OCI-LY1 (cell line): Measurements from ENCODE around the gene PPP2R1B.

Experiments
- H2AFZ ChIP-seq: fragments of 200-600 bp; sonication (generic), shearing (Covaris generic); 2 replicates; pipeline ENCODE4 v1.6.0; 2014; ENCODE audit warnings: antibody characterized with exemption, mild to moderate bottlenecking, low read length
- H3F3A ChIP-seq: fragments of 200-600 bp; sonication (generic), shearing (Covaris generic); 2 replicates; pipeline ENCODE4 v1.6.0; 2014; ENCODE audit warnings: mild to moderate bottlenecking, antibody characterized with exemption, low read length, moderate library complexity; ENCODE audit not compliant: insufficient read depth
- H3K27ac ChIP-seq: fragments of 200-600 bp; sonication (generic); 2 replicates; pipeline ENCODE4 v1.5.1; 2014; ENCODE audit warnings: low read length, mixed run types, mild to moderate bottlenecking, low read depth; ENCODE audit not compliant: poor library complexity, severe bottlenecking
- H3K27me3 ChIP-seq: fragments of 200-600 bp; sonication (generic); 2 replicates; pipeline ENCODE4 v1.6.0; 2014; ENCODE audit warnings: antibody characterized with exemption, mild to moderate bottlenecking, low read length, moderate library complexity; ENCODE audit not compliant: insufficient read depth
- H3K36me3 ChIP-seq: fragments of 200-600 bp; sonication (generic); 2 replicates; pipeline ENCODE4 v1.6.1; 2014; ENCODE audit warnings: mild to moderate bottlenecking, antibody characterized with exemption, low read length, moderate library complexity, mixed read lengths; ENCODE audit not compliant: insufficient read depth
- H3K4me1 ChIP-seq: fragments of 200-600 bp; sonication (generic); 2 replicates; pipeline ENCODE4 v1.5.1; 2014; ENCODE audit warnings: mild to moderate bottlenecking, low read length, moderate library complexity; ENCODE audit not compliant: insufficient read depth, severe bottlenecking
- H3K4me2 ChIP-seq: fragments of 200-600 bp; sonication (generic), shearing (Covaris generic); 2 replicates; pipeline ENCODE4 v1.6.1; 2014; ENCODE audit warnings: low read length
- H3K4me3 ChIP-seq: fragments of 200-600 bp; sonication (generic); 2 replicates; pipeline ENCODE4 v1.5.1; 2014; ENCODE audit warnings: low read length, low read depth, mild to moderate bottlenecking, mixed read lengths; ENCODE audit not compliant: poor library complexity, severe bottlenecking
- H3K79me2 ChIP-seq: fragments of 200-600 bp; shearing (Covaris generic); 2 replicates; pipeline ENCODE4 v1.6.1; 2016; ENCODE audit warnings: mixed run types, low read length, mixed read lengths; ENCODE audit not compliant: insufficient read depth
- H3K9ac ChIP-seq: fragments of 200-600 bp; sonication (generic), shearing (Covaris generic); 2 replicates; pipeline ENCODE4 v1.6.1; 2014; ENCODE audit warnings: mild to moderate bottlenecking, low read length, mixed read lengths
- H3K9me2 ChIP-seq: fragments of 200-600 bp; sonication (generic), shearing (Covaris generic); 2 replicates; pipeline ENCODE4 v1.6.1; 2014; ENCODE audit warnings: low read depth, mild to moderate bottlenecking, low read length, mixed read lengths
- H3K9me3 ChIP-seq: fragments of 200-600 bp; shearing (Covaris generic); 2 replicates; pipeline ENCODE4 v1.6.1; 2014; ENCODE audit warnings: low read length, mixed read lengths
- H4K20me1 ChIP-seq: fragments of 200-600 bp; sonication (generic), shearing (Covaris generic); 2 replicates; pipeline ENCODE4 v1.6.0; 2016; ENCODE audit warnings: mild to moderate bottlenecking, low read length; ENCODE audit not compliant: insufficient read depth
- EZH2 ChIP-seq: fragments of 200-600 bp; sonication (generic), shearing (Covaris generic); IDR thresholded peaks from 2 replicates; pipeline ENCODE4 v1.8.0; 2017; ENCODE audit warnings: borderline replicate concordance, mixed run types, mild to moderate bottlenecking, antibody characterized with exemption, low read length, moderate library complexity, mixed read lengths
- TF ChIP-seq, protein P1 (sequence below): fragments of 200-600 bp; sonication (generic), shearing (Covaris generic); IDR thresholded peaks from 2 replicates; pipeline ENCODE4 v1.5.1; 2017; ENCODE audit warnings: mild to moderate bottlenecking, antibody characterized with exemption, low read length, moderate library complexity, mixed read lengths

The PPP2R1B gene

GRCh38 chr11:111688013-111688412 is 78.2 kb downstream of the PPP2R1B start:
- Histone ChIP-seq H3K4me3 (no peak overlapping the region), H3K9me3 (no peaks in the 10 kb centered on the region), H4K20me1 (no peaks in the 10 kb centered on the region), H3K9me2 (no peaks in the 10 kb centered on the region), H3K4me2 (no peak overlapping the region), H3K79me2 (no peaks in the 10 kb centered on the region), H3K27me3 (no peaks in the 10 kb centered on the region), H3F3A (no peaks in the 10 kb centered on the region), H3K9ac (no peak overlapping the region), H3K4me1 (no peaks in the 10 kb centered on the region), H3K36me3 (peaks cover 26% of the 10 kb centered on the region; the same call in 1 of the 2 replicates), H3K27ac (no peak overlapping the region), H2AFZ (no peak overlapping the region)
- TF ChIP-seq, protein P1, sequence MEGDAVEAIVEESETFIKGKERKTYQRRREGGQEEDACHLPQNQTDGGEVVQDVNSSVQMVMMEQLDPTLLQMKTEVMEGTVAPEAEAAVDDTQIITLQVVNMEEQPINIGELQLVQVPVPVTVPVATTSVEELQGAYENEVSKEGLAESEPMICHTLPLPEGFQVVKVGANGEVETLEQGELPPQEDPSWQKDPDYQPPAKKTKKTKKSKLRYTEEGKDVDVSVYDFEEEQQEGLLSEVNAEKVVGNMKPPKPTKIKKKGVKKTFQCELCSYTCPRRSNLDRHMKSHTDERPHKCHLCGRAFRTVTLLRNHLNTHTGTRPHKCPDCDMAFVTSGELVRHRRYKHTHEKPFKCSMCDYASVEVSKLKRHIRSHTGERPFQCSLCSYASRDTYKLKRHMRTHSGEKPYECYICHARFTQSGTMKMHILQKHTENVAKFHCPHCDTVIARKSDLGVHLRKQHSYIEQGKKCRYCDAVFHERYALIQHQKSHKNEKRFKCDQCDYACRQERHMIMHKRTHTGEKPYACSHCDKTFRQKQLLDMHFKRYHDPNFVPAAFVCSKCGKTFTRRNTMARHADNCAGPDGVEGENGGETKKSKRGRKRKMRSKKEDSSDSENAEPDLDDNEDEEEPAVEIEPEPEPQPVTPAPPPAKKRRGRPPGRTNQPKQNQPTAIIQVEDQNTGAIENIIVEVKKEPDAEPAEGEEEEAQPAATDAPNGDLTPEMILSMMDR = no peak
- TF ChIP-seq EZH2 = no peak

GRCh38 chr11:111684251-111684650 is 81.9 kb downstream of the PPP2R1B start:
- Histone ChIP-seq H3K36me3 (peaks cover 15% of the 10 kb centered on the region; the same call in 1 of the 2 replicates), H3K9me3 (no peaks in the 10 kb centered on the region), H2AFZ (no peak overlapping the region), H3K9ac (no peak overlapping the region), H3K79me2 (no peaks in the 10 kb centered on the region), H3K4me2 (no peak overlapping the region), H3K9me2 (no peaks in the 10 kb centered on the region), H3K4me1 (no peaks in the 10 kb centered on the region), H3F3A (no peaks in the 10 kb centered on the region), H3K27me3 (no peaks in the 10 kb centered on the region), H3K4me3 (no peak overlapping the region), H3K27ac (no peak overlapping the region), H4K20me1 (no peaks in the 10 kb centered on the region)
- TF ChIP-seq, protein P1 = no peak

- TF ChIP-seq EZH2 = no peak
- Histone ChIP-seq H3K4me2 (no peak overlapping the region), H3K9ac (no peak overlapping the region)
Measured at GRCh38 chr11:111683806-111684205, 82.4 kb downstream of the PPP2R1B start.

GRCh38 chr11:111680486-111681175 is 85.6 kb downstream of the PPP2R1B start:
- H3K27me3 ChIP-seq = no peaks in the 10 kb centered on the region
- no peak overlapping the region for H3K9ac ChIP-seq
- TF ChIP-seq EZH2 = no peak
- TF ChIP-seq, protein P1 = no peak
- no peak overlapping the region for H2AFZ ChIP-seq
- no peak overlapping the region for H3K4me3 ChIP-seq
- H3K79me2 ChIP-seq = no peaks in the 10 kb centered on the region
- no peaks in the 10 kb centered on the region for H3F3A ChIP-seq
- H3K9me2 ChIP-seq = no peaks in the 10 kb centered on the region
- no peaks in the 10 kb centered on the region for H3K4me1 ChIP-seq
- no peak overlapping the region for H3K27ac ChIP-seq
- H4K20me1 ChIP-seq = no peaks in the 10 kb centered on the region
- no peaks in the 10 kb centered on the region for H3K9me3 ChIP-seq
- H3K36me3 ChIP-seq = peaks cover 6% of the 10 kb centered on the region; the same call in 1 of the 2 replicates
- H3K4me2 ChIP-seq = no peak overlapping the region

More at GRCh38 chr11:111683806-111684205, 82.4 kb downstream of the PPP2R1B start:
- Histone ChIP-seq H3K9me3 (no peaks in the 10 kb centered on the region), H3K36me3 (peaks cover 10% of the 10 kb centered on the region; the same call in 1 of the 2 replicates), H3K27ac (no peak overlapping the region), H3K4me1 (no peaks in the 10 kb centered on the region), H3K9me2 (no peaks in the 10 kb centered on the region), H3K4me3 (no peak overlapping the region), H3K27me3 (no peaks in the 10 kb centered on the region), H3F3A (no peaks in the 10 kb centered on the region), H2AFZ (no peak overlapping the region), H3K79me2 (no peaks in the 10 kb centered on the region), H4K20me1 (no peaks in the 10 kb centered on the region)
